Ammon's horn (tissue), 1 donor: ENCODE results near the gene VCY1B.
"Not testable (repeated sequence)": the region's sequence is repeated elsewhere in the genome, so short reads cannot be mapped to it uniquely, and the experiment has no call there.

Experiments
- DNase-seq: peaks from one replicate; pipeline ENCODE4 v3.0.0-alpha.2; 2016; ENCODE audit warnings: low spot score

The VCY1B gene

DNA sequence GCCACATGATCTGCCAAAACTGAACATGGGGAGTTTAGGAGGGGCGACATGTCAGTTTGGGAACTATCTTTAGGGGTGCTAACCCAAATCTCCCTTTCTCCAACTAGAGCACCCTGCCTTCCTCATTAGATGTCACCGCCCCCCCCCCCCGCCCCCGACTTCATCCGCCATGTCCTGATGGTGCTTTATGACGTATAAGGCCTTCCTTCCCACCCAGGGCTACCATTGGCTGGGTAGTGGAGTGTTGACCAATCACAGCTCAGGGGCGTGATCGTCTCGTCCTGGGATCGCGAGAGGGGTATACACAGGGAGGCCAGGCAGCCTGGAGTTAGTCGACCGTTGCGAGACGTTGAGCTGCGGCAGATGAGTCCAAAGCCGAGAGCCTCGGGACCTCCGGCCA, at the start of gene VCY1B:
VCY1B (plus strand) TSS at position 301 of the 400 bp plus-strand sequence; CDS start at position 364, 63 bp downstream.
- not testable (repeated sequence) for DNase-seq

DNA sequence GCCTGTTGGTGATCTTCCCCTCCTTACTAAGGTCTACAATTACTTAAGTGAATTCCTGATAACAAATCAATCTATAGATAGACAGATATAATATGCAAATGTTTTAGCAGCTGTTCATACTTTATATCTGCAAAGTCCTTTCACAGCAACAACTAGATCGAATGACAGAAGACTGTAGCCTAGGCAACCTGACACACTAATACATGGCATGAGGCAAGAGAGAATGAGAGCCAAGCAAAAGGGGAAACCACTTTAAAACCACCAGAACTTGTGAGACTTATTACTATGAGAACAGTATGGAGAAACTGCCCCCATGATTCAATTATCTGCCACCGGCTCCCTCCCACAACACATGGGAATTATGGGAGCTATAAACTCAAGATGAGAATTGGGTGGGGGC, 44.1 kb upstream of the VCY1B start:
- DNase-seq: not testable (repeated sequence)

DNA sequence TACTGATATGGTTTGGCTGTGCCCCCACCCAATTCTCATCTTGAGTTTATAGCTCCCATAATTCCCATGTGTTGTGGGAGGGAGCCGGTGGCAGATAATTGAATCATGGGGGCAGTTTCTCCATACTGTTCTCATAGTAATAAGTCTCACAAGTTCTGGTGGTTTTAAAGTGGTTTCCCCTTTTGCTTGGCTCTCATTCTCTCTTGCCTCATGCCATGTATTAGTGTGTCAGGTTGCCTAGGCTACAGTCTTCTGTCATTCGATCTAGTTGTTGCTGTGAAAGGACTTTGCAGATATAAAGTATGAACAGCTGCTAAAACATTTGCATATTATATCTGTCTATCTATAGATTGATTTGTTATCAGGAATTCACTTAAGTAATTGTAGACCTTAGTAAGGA, 25.6 kb upstream of the VCY1B start:
- not testable (repeated sequence) for DNase-seq

DNA sequence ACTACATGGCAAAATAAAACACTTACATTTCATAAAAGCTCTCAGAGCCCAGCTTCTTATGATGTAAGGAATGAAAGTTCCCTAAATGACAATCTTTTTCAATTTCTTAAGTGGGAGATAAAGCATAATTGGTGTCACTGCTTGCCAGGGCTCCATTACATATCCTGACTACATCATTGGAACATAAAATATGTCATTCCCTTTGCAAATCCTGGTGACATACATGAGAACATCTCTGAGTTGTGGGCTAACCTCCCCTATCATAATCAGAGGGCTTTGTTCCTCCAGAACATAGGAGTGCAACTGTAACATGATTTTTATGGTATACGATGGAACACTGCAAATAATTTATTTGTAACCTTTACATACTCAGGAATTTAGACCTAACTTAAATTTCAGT, 29.9 kb downstream of the VCY1B start:
- no peak for DNase-seq
